Measurements from ENCODE around the gene ZNF318.

- TF ChIP-seq GATA2 (IDR thresholded peaks at IDR 0.05; ENCODE audit: low read depth, low read length) (no peak), GATA3 (IDR thresholded peaks at IDR 0.05; ENCODE audit: low read depth, low read length) (no peak)
Measured at GRCh38 chr6:43293698-43294097, 75.7 kb downstream of the ZNF318 start.
